Measurements from ENCODE around the gene CLMP.

CLMP gene

DNA sequence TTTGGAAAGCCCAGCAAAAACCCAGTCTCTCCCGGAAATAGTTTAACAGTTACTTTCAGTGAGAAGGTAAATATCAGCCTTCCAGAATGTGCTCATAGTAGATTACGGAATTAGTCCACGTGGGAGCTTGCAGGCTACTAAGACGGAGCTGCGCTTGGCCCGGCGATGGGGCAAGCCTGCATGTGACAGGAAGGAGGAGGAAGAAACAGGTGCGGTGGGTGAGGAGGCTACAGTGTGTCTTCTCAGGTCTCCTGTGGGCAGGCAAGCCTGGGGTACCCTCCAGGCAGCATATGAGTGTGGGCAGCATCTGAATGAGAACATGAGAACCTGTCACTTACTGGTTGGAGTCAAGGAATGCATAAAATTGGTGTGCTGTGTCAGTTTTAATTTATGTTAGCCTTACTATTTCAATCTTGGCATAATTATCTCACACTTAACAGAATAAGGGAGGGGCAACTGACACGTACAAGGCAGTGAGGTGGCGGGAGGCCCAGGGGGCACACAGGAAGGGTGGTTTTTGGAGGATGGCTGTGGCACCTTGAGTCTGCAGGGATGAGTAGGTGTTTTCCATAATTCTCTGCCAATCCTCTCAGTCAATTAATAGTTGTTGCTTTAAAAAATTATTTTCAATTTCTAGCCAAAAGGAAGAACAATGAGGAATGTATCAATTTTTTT is 35.7 kb downstream of the CLMP start:
- no peak overlapping the region for H3K27ac ChIP-seq (ENCODE audit: extremely low read depth, low read depth, low read length)
- no peaks in the 10 kb centered on the region for H3K4me1 ChIP-seq (ENCODE audit: control insufficient read depth, insufficient read depth, low read length)
- H3K4me3 ChIP-seq (ENCODE audit: low read depth, low read length) = no peak overlapping the region
- no peaks in the 10 kb centered on the region for H3K36me3 ChIP-seq (ENCODE audit: control insufficient read depth in 2 of 2, insufficient read depth in 1 of 2, low read length in 2 of 2)
- ChIA-PET POLR2A (no interaction called here), CTCF (no interaction called here)
- H3K9me3 ChIP-seq (ENCODE audit: control insufficient read depth, insufficient read depth, low read depth, low read length) = no peaks in the 10 kb centered on the region
- TF ChIP-seq, protein P1, sequence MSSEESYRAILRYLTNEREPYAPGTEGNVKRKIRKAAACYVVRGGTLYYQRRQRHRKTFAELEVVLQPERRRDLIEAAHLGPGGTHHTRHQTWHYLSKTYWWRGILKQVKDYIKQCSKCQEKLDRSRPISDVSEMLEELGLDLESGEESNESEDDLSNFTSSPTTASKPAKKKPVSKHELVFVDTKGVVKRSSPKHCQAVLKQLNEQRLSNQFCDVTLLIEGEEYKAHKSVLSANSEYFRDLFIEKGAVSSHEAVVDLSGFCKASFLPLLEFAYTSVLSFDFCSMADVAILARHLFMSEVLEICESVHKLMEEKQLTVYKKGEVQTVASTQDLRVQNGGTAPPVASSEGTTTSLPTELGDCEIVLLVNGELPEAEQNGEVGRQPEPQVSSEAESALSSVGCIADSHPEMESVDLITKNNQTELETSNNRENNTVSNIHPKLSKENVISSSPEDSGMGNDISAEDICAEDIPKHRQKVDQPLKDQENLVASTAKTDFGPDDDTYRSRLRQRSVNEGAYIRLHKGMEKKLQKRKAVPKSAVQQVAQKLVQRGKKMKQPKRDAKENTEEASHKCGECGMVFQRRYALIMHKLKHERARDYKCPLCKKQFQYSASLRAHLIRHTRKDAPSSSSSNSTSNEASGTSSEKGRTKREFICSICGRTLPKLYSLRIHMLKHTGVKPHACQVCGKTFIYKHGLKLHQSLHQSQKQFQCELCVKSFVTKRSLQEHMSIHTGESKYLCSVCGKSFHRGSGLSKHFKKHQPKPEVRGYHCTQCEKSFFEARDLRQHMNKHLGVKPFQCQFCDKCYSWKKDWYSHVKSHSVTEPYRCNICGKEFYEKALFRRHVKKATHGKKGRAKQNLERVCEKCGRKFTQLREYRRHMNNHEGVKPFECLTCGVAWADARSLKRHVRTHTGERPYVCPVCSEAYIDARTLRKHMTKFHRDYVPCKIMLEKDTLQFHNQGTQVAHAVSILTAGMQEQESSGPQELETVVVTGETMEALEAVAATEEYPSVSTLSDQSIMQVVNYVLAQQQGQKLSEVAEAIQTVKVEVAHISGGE (tag by site-specific recombination; conservative IDR thresholded peaks at IDR 0.05; ENCODE audit: low read depth) = no peak
- no peak for TF ChIP-seq ZNF654 (tag by site-specific recombination; IDR thresholded peaks at IDR 0.05; ENCODE audit: low read depth)
- TF ChIP-seq GFI1B (tag by site-specific recombination; IDR thresholded peaks at IDR 0.05) = no peak
- TF ChIP-seq ZBTB20 (tag by site-specific recombination; IDR thresholded peaks at IDR 0.05) = no peak
- TF ChIP-seq ZFHX2 (tag by site-specific recombination; conservative IDR thresholded peaks at IDR 0.05) = no peak
- TF ChIP-seq ZIC2 (tag by site-specific recombination; IDR thresholded peaks at IDR 0.05) = no peak
- TF ChIP-seq OVOL3 (tag by site-specific recombination; IDR thresholded peaks at IDR 0.05) = no peak
- no peak for TF ChIP-seq ZNF335 (tag by site-specific recombination; conservative IDR thresholded peaks at IDR 0.05)
- no peak for TF ChIP-seq ZFP69B (tag by site-specific recombination; IDR thresholded peaks at IDR 0.05)
- no peak for TF ChIP-seq PRDM1 (tag by site-specific recombination; IDR thresholded peaks at IDR 0.05)
- no peak for TF ChIP-seq ZNF555 (tag by site-specific recombination; conservative IDR thresholded peaks at IDR 0.05)
- TF ChIP-seq SP7 (tag by site-specific recombination; IDR thresholded peaks at IDR 0.05) = no peak
- no peak for TF ChIP-seq ZNF394 (tag by site-specific recombination; IDR thresholded peaks at IDR 0.05; ENCODE audit: borderline replicate concordance)

DNA sequence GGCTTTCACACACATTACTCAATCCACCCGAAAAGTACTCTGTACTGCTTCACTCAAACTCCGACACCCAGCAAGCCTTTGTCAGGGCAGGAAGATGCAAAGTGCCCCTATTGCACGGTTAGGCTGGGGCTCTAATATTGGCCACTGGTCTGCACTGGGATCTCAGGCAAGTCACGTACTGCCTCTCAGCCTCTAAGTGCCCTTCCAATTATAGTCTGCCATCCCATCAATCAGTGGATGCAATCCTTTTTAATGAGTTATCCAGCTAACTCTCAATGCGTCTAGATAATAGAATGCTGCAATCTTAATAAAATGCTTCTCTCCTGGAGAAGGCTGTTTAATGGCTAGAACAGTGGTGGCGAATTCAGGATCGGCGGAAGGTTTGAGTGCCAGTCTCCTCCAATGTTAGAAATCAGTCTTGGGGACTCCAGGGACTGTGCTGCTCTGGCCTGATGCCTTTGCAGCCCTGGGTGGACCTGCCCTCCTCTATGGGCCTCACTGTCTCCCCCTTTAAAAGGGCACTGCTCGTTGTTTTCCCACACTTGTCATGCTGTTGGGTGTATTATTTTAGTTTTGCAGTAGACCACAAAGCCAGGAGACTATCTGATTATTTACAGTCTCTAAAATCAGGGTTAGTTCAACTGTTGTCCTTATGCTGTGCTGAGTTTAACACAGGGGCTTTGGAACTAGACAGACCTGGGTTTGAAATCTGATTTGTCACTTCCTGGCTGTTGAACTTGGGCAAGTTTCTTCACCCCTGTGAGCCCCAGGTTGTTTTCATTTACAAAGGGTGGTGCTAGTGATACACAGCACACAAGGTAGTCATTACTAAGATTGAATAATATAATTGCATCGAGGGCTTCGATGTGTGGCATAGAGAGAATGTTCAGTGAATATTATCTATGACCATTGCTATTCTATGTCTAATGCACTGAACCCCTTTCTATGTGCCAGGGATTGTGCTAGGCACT is 36.7 kb downstream of the CLMP start:
- ChIA-PET CTCF (no interaction called here), POLR2A (no interaction called here)
- H3K36me3 ChIP-seq (ENCODE audit: control insufficient read depth in 2 of 2, insufficient read depth in 1 of 2, low read length in 2 of 2) = no peaks in the 10 kb centered on the region
- H3K4me3 ChIP-seq (ENCODE audit: low read depth, low read length) = no peak overlapping the region
- no peaks in the 10 kb centered on the region for H3K4me1 ChIP-seq (ENCODE audit: control insufficient read depth, insufficient read depth, low read length)
- H3K27ac ChIP-seq (ENCODE audit: extremely low read depth, low read depth, low read length) = no peak overlapping the region
- H3K9me3 ChIP-seq (ENCODE audit: control insufficient read depth, insufficient read depth, low read depth, low read length) = no peaks in the 10 kb centered on the region
- no peak for TF ChIP-seq ZNF449 (tag by site-specific recombination; IDR thresholded peaks at IDR 0.05)
- TF ChIP-seq, protein P2, sequence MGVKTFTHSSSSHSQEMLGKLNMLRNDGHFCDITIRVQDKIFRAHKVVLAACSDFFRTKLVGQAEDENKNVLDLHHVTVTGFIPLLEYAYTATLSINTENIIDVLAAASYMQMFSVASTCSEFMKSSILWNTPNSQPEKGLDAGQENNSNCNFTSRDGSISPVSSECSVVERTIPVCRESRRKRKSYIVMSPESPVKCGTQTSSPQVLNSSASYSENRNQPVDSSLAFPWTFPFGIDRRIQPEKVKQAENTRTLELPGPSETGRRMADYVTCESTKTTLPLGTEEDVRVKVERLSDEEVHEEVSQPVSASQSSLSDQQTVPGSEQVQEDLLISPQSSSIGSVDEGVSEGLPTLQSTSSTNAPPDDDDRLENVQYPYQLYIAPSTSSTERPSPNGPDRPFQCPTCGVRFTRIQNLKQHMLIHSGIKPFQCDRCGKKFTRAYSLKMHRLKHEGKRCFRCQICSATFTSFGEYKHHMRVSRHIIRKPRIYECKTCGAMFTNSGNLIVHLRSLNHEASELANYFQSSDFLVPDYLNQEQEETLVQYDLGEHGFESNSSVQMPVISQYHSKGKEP (tag by site-specific recombination; IDR thresholded peaks at IDR 0.05) = no peak
- TF ChIP-seq ZNF341 (tag by site-specific recombination; IDR thresholded peaks at IDR 0.05; ENCODE audit: low read depth) = no peak
- no peak for TF ChIP-seq KLF7 (tag by site-specific recombination; IDR thresholded peaks at IDR 0.05; ENCODE audit: borderline replicate concordance)
- TF ChIP-seq SCRT2 (tag by site-specific recombination; IDR thresholded peaks at IDR 0.05) = no peak
- TF ChIP-seq ZNF701 (tag by site-specific recombination; IDR thresholded peaks at IDR 0.05) = no peak
- TF ChIP-seq, protein P3, sequence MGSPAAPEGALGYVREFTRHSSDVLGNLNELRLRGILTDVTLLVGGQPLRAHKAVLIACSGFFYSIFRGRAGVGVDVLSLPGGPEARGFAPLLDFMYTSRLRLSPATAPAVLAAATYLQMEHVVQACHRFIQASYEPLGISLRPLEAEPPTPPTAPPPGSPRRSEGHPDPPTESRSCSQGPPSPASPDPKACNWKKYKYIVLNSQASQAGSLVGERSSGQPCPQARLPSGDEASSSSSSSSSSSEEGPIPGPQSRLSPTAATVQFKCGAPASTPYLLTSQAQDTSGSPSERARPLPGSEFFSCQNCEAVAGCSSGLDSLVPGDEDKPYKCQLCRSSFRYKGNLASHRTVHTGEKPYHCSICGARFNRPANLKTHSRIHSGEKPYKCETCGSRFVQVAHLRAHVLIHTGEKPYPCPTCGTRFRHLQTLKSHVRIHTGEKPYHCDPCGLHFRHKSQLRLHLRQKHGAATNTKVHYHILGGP (tag by site-specific recombination; IDR thresholded peaks at IDR 0.05) = no peak
- TF ChIP-seq TRIM28 (IDR thresholded peaks at IDR 0.05; ENCODE audit: borderline replicate concordance, low read length) = no peak
- TF ChIP-seq ZNF521 (tag by site-specific recombination; IDR thresholded peaks at IDR 0.05) = no peak
- no peak for TF ChIP-seq ZNF211 (tag by site-specific recombination; IDR thresholded peaks at IDR 0.05; ENCODE audit: low read depth)
- TF ChIP-seq, protein P4, sequence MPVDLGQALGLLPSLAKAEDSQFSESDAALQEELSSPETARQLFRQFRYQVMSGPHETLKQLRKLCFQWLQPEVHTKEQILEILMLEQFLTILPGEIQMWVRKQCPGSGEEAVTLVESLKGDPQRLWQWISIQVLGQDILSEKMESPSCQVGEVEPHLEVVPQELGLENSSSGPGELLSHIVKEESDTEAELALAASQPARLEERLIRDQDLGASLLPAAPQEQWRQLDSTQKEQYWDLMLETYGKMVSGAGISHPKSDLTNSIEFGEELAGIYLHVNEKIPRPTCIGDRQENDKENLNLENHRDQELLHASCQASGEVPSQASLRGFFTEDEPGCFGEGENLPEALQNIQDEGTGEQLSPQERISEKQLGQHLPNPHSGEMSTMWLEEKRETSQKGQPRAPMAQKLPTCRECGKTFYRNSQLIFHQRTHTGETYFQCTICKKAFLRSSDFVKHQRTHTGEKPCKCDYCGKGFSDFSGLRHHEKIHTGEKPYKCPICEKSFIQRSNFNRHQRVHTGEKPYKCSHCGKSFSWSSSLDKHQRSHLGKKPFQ (tag by site-specific recombination; IDR thresholded peaks at IDR 0.05) = no peak
- TF ChIP-seq ZNF571 (tag by site-specific recombination; IDR thresholded peaks at IDR 0.05) = no peak
